ENCODE measurements around the gene SEC14L3. TPM values are rescaled to one million over a fixed set of nuclear protein-coding genes. Genes with fewer than 3 reads are reported as not detected.

The SEC14L3 gene
- total RNA-seq, 4 donors from 2014 or later = not detected

- in situ Hi-C loops (cut with MboI; ENCODE audit: low pct_ligation_motif_present in 1 of 4, low pct_unique_long_range_greater_than_20kb in 1 of 4, low sequenced_read_pairs in 3 of 4) = no loop called here
- no peak overlapping the region for H3K4me3 ChIP-seq
- WGBS, 2 donors (ENCODE audit: low coverage in 1 of 2) = 51% methylated on average over 2 of the region's 2 CpGs; no CpG with 5 or more reads in 1 of the 2 donors
- no peaks in the 10 kb centered on the region for H3K9me3 ChIP-seq
- intact Hi-C loops (cut with DNase I; ENCODE audit: low total_unique reads) = no loop called here
- no peaks in the 10 kb centered on the region for H3K36me3 ChIP-seq
- H3K4me1 ChIP-seq = peaks cover 0 to 19% (median 5%) of the 10 kb centered on the region in 4 donors
- TF ChIP-seq POLR2A (IDR thresholded peaks at IDR 0.05) (no peak), EP300 (IDR thresholded peaks at IDR 0.05; ENCODE audit: low read depth) (no peak), CTCF (IDR thresholded peaks at IDR 0.05) (no peak), POLR2AphosphoS5 (IDR thresholded peaks at IDR 0.05) (no peak)
- H3K27me3 ChIP-seq = no peaks in the 10 kb centered on the region
- DNase-seq = peak; percentile 34
- peak overlapping the region in 1 of 4 donors; percentile 12 for H3K27ac ChIP-seq
Measured at GRCh38 chr22:30416403-30416802, 55.4 kb downstream of the SEC14L3 start.

GRCh38 chr22:30414525-30415047 is 57.2 kb downstream of the SEC14L3 start:
- H3K9me3 ChIP-seq = no peaks in the 10 kb centered on the region
- no peaks in the 10 kb centered on the region for H3K27me3 ChIP-seq
- H3K36me3 ChIP-seq = no peaks in the 10 kb centered on the region
- no peak for DNase-seq
- intact Hi-C loops (cut with DNase I; ENCODE audit: low total_unique reads) (no loop called here), in situ Hi-C loops (cut with MboI; ENCODE audit: low pct_ligation_motif_present in 1 of 4, low pct_unique_long_range_greater_than_20kb in 1 of 4, low sequenced_read_pairs in 3 of 4) (no loop called here)
- WGBS, 2 donors (ENCODE audit: low coverage in 1 of 2) = 78 to 85% methylated on average over 3 to 4 of the region's 4 CpGs
- TF ChIP-seq CTCF (IDR thresholded peaks at IDR 0.05) = no peak
- no peak for TF ChIP-seq POLR2A (IDR thresholded peaks at IDR 0.05)
- TF ChIP-seq POLR2AphosphoS5 (IDR thresholded peaks at IDR 0.05) = no peak
- no peak for TF ChIP-seq EP300 (IDR thresholded peaks at IDR 0.05; ENCODE audit: low read depth)
- peaks cover 0 to 6% (median 0%) of the 10 kb centered on the region in 4 donors for H3K4me1 ChIP-seq
- H3K27ac ChIP-seq = no peak overlapping the region
- no peak overlapping the region for H3K4me3 ChIP-seq

GRCh38 chr22:30413745-30414524 is 57.9 kb downstream of the SEC14L3 start:
- intact Hi-C loops (cut with DNase I; ENCODE audit: low total_unique reads) = no loop called here
- H3K36me3 ChIP-seq = no peaks in the 10 kb centered on the region
- WGBS, 2 donors (ENCODE audit: low coverage in 1 of 2) = 83 to 89% methylated on average over 3 to 5 of the region's 5 CpGs
- no peak for DNase-seq
- H3K4me1 ChIP-seq = peaks cover 0 to 4% (median 0%) of the 10 kb centered on the region in 4 donors
- H3K4me3 ChIP-seq = no peak overlapping the region
- in situ Hi-C loops (cut with MboI; ENCODE audit: low pct_ligation_motif_present in 1 of 4, low pct_unique_long_range_greater_than_20kb in 1 of 4, low sequenced_read_pairs in 3 of 4) = no loop called here
- H3K27me3 ChIP-seq = no peaks in the 10 kb centered on the region
- no peak overlapping the region for H3K27ac ChIP-seq
- no peaks in the 10 kb centered on the region for H3K9me3 ChIP-seq
- TF ChIP-seq POLR2AphosphoS5 (IDR thresholded peaks at IDR 0.05) = no peak
- TF ChIP-seq EP300 (IDR thresholded peaks at IDR 0.05; ENCODE audit: low read depth) = no peak
- no peak for TF ChIP-seq CTCF (IDR thresholded peaks at IDR 0.05)
- no peak for TF ChIP-seq POLR2A (IDR thresholded peaks at IDR 0.05)

- Histone ChIP-seq H3K27me3 (no peaks in the 10 kb centered on the region), H3K36me3 (no peaks in the 10 kb centered on the region), H3K27ac (no peak overlapping the region), H3K4me3 (no peak overlapping the region), H3K9me3 (no peaks in the 10 kb centered on the region), H3K4me1 (no peaks in the 10 kb centered on the region)
- DNase-seq = no peak
- intact Hi-C loops (cut with DNase I; ENCODE audit: low total_unique reads) (no loop called here), in situ Hi-C loops (cut with MboI; ENCODE audit: low pct_ligation_motif_present in 1 of 4, low pct_unique_long_range_greater_than_20kb in 1 of 4, low sequenced_read_pairs in 3 of 4) (no loop called here)
- 92 to 95% methylated on average over 4 of the region's 4 CpGs for WGBS, 2 donors (ENCODE audit: low coverage in 1 of 2)
- TF ChIP-seq POLR2AphosphoS5 (IDR thresholded peaks at IDR 0.05) (no peak), POLR2A (IDR thresholded peaks at IDR 0.05) (no peak), CTCF (IDR thresholded peaks at IDR 0.05) (no peak), EP300 (IDR thresholded peaks at IDR 0.05; ENCODE audit: low read depth) (no peak)
Measured at GRCh38 chr22:30413001-30413400, 58.8 kb downstream of the SEC14L3 start.
